WTC11 (cell line): ENCODE results near the gene ALS2CL. TPM values are rescaled to one million over a fixed set of nuclear protein-coding genes. Genes with fewer than 3 reads are reported as not detected.
A peak's percentile ranks its signal among the peaks of the same experiment; 100 is the strongest.

Source experiments
- ATAC-seq: fragments of 200-7000 bp; cut with Tn5 transposase; 2 replicates; pipeline ENCODE4 v1.10.0; 2021; ENCODE audit warnings: mild to moderate bottlenecking, moderate library complexity
- CTCF ChIA-PET: fragments of 300-600 bp; sonication (Branson Sonifier 250); formaldehyde crosslinking; loops from one replicate; lab custom pipeline; 2021; ENCODE audit warnings: antibody characterized with exemption; lab: Charles Lee
- POLR2A ChIA-PET: fragments of 350-600 bp; sonication (Branson Sonifier 250); formaldehyde crosslinking; loops from one replicate; lab custom pipeline; 2021; ENCODE audit warnings: antibody characterized with exemption; lab: Charles Lee
- DNase-seq: peaks from one replicate; pipeline ENCODE4 v3.0.0; 2021; ENCODE audit warnings: low spot score
- H3K27ac Mint-ChIP-seq: 2 replicates; pipeline ENCODE4 v1.8.0; 2021; ENCODE audit warnings: mixed read lengths
- H3K27me3 Mint-ChIP-seq: 2 replicates; pipeline ENCODE4 v1.8.0; 2021; ENCODE audit warnings: low read depth, mild to moderate bottlenecking, moderate library complexity, mixed read lengths
- H3K36me3 Mint-ChIP-seq: 2 replicates; pipeline ENCODE4 v1.8.0; 2021; ENCODE audit warnings: mixed read lengths
- H3K4me1 Mint-ChIP-seq: 2 replicates; pipeline ENCODE4 v1.8.0; 2022; ENCODE audit warnings: mixed read lengths
- H3K4me3 Mint-ChIP-seq: 2 replicates; pipeline ENCODE4 v1.8.0; 2021; ENCODE audit warnings: mild to moderate bottlenecking, moderate library complexity, mixed read lengths
- H3K9me3 Mint-ChIP-seq: 2 replicates; pipeline ENCODE4 v1.8.0; 2021; ENCODE audit warnings: mixed read lengths
- AR ChIP-seq: fragments of 250-450 bp; sonication (Bioruptor Pico); IDR thresholded peaks from 2 replicates; pipeline ENCODE4 v1.9.0; 2021; ENCODE audit warnings: mild to moderate bottlenecking
- ARID4B ChIP-seq: sonication (generic); formaldehyde crosslinking; IDR thresholded peaks from 2 replicates; pipeline ENCODE4 v1.8.0; 2023; ENCODE audit warnings: missing genetic modification reagents, mild to moderate bottlenecking, borderline replicate concordance
- ATF3 ChIP-seq: sonication (generic); formaldehyde crosslinking; conservative IDR thresholded peaks from 2 replicates; pipeline ENCODE4 v1.8.1; 2022; ENCODE audit warnings: mild to moderate bottlenecking, missing genetic modification reagents
- CDX4 ChIP-seq: fragments of 250-450 bp; sonication (Bioruptor Pico); IDR thresholded peaks from 2 replicates; pipeline ENCODE4 v1.9.0; 2021; ENCODE audit warnings: moderate library complexity, mild to moderate bottlenecking, inconsistent platforms, borderline replicate concordance
- CREB1 ChIP-seq: sonication (generic); formaldehyde crosslinking; IDR thresholded peaks from 2 replicates; pipeline ENCODE4 v1.8.0; 2023; ENCODE audit warnings: mild to moderate bottlenecking, missing genetic modification reagents
- E2F1 ChIP-seq: sonication (generic); formaldehyde crosslinking; IDR thresholded peaks from 2 replicates; pipeline ENCODE4 v1.8.0; 2022; ENCODE audit warnings: mild to moderate bottlenecking, missing genetic modification reagents
- E2F5 ChIP-seq: sonication (generic); formaldehyde crosslinking; IDR thresholded peaks from 2 replicates; pipeline ENCODE4 v1.8.1; 2022; ENCODE audit warnings: mild to moderate bottlenecking, moderate library complexity, missing genetic modification reagents
- ELF4 ChIP-seq: sonication (generic); formaldehyde crosslinking; IDR thresholded peaks from 2 replicates; pipeline ENCODE4 v1.8.1; 2022; ENCODE audit warnings: low read depth, mild to moderate bottlenecking, moderate library complexity, missing genetic modification reagents
- EMX1 ChIP-seq: fragments of 250-450 bp; sonication (Bioruptor Pico); IDR thresholded peaks from 2 replicates; pipeline ENCODE4 v1.8.0; 2021; ENCODE audit warnings: mild to moderate bottlenecking
- FOXP4 ChIP-seq: sonication (generic); formaldehyde crosslinking; IDR thresholded peaks from 2 replicates; pipeline ENCODE4 v1.8.0; 2022; ENCODE audit warnings: mild to moderate bottlenecking, missing genetic modification reagents
- HMGA2 ChIP-seq: fragments of 250-450 bp; sonication (Bioruptor Pico); IDR thresholded peaks from 2 replicates; pipeline ENCODE4 v1.4.0; 2021; ENCODE audit warnings: mild to moderate bottlenecking, moderate library complexity
- MAX ChIP-seq: sonication (generic); formaldehyde crosslinking; IDR thresholded peaks from 2 replicates; pipeline ENCODE4 v1.8.0; 2022; ENCODE audit warnings: mild to moderate bottlenecking, missing genetic modification reagents
- NR3C1 ChIP-seq: sonication (generic); formaldehyde crosslinking; conservative IDR thresholded peaks from 2 replicates; pipeline ENCODE4 v1.8.1; 2023; ENCODE audit warnings: low read depth, mild to moderate bottlenecking, missing genetic modification reagents
- RELA ChIP-seq: sonication (generic); formaldehyde crosslinking; IDR thresholded peaks from 2 replicates; pipeline ENCODE4 v1.8.1; 2022; ENCODE audit warnings: missing genetic modification reagents, mild to moderate bottlenecking, borderline replicate concordance
- SMAD3 ChIP-seq: sonication (generic); formaldehyde crosslinking; IDR thresholded peaks from 2 replicates; pipeline ENCODE4 v1.8.0; 2022; ENCODE audit warnings: missing genetic modification reagents, mild to moderate bottlenecking, borderline replicate concordance
- SOX15 ChIP-seq: fragments of 250-450 bp; sonication (Bioruptor Pico); IDR thresholded peaks from 2 replicates; pipeline ENCODE4 v1.9.0; 2021; ENCODE audit warnings: mild to moderate bottlenecking
- ZNF263 ChIP-seq: sonication (generic); formaldehyde crosslinking; IDR thresholded peaks from 2 replicates; pipeline ENCODE4 v1.8.1; 2022; ENCODE audit warnings: low read depth, mild to moderate bottlenecking, moderate library complexity, missing genetic modification reagents
- total RNA-seq: library from RNA; stranded (reverse); gene quantifications from 3 replicates; pipeline ENCODE4 v1.2.3, GENCODE V29; 2021
- TF ChIP-seq, protein P1 (sequence below): fragments of 250-450 bp; sonication (Bioruptor Pico); IDR thresholded peaks from 2 replicates; pipeline ENCODE4 v1.9.0; 2021; ENCODE audit warnings: mild to moderate bottlenecking

ALS2CL gene
- total RNA-seq, 1 experiment from 2014 or later: 12.6 TPM

- ChIA-PET CTCF (interaction anchor here (0.6 to 4.8 kb wide), 27 partner anchors 9 to 251 kb away, joined by 3 to 70 read pairs (median 7); partner anchors contain the start of genes ALS2CL, PRSS50 and RTP3), POLR2A (interaction anchor here (2.1 to 2.3 kb wide), 2 partner anchors 43 to 53 kb away, joined by 8 to 22 read pairs; no protein-coding TSS in a partner anchor)
Measured at GRCh38 chr3:46628901-46629369, 64.5 kb downstream of the ALS2CL start.

DNA sequence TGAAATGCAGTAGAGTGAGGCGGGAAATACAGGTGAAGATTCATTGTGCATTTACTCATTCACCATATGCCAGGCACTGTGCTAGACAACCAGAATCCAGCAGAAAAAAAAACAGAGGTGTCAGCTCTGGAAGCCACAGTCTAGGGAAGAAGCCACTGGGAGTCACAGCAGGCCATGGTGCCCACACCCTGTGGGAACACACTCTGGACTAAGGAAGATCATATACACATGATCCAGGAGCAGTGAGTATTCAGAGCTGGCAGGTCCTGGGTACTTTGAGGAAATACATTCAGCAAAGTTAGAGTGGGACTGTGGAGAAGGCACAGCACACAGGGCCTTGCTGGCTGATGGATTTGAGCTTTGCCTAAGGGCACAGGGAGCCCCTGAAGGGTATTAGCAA, 66.4 kb downstream of the ALS2CL start:
- DNase-seq (no peak), ATAC-seq (no peak)
- H3K4me3 Mint-ChIP-seq: no peak overlapping the region
- H3K36me3 Mint-ChIP-seq: no peaks in the 10 kb centered on the region
- no peaks in the 10 kb centered on the region; the same call in 1 of the 2 replicates for H3K27me3 Mint-ChIP-seq
- CTCF ChIA-PET: interaction anchor here (0.9 to 1.3 kb wide), 3 partner anchors 37 to 165 kb away, joined by 3 to 4 read pairs (median 3); no protein-coding TSS in a partner anchor
- peaks cover 43% of the 10 kb centered on the region for H3K4me1 Mint-ChIP-seq
- no peak overlapping the region for H3K27ac Mint-ChIP-seq
- H3K9me3 Mint-ChIP-seq: no peaks in the 10 kb centered on the region
- POLR2A ChIA-PET: interaction anchor here (0.9 kb wide), 1 partner anchor 51 kb away, joined by 9 read pairs; no protein-coding TSS in a partner anchor
- TF ChIP-seq E2F5 (CRISPR knock-in tag): no peak
- no peak for TF ChIP-seq SMAD3 (CRISPR knock-in tag)
- TF ChIP-seq FOXP4 (CRISPR knock-in tag): no peak
- no peak for TF ChIP-seq CDX4 (CRISPR knock-in tag)
- no peak for TF ChIP-seq EMX1 (CRISPR knock-in tag)
- TF ChIP-seq SOX15 (CRISPR knock-in tag): no peak
- no peak for TF ChIP-seq ARID4B (CRISPR knock-in tag)
- TF ChIP-seq MAX (CRISPR knock-in tag): no peak
- TF ChIP-seq RELA (CRISPR knock-in tag): no peak
- TF ChIP-seq AR (CRISPR knock-in tag): no peak
- no peak for TF ChIP-seq CREB1 (CRISPR knock-in tag)

More at GRCh38 chr3:46628901-46629369, 64.5 kb downstream of the ALS2CL start:
- no peaks in the 10 kb centered on the region for H3K36me3 Mint-ChIP-seq
- H3K9me3 Mint-ChIP-seq: no peaks in the 10 kb centered on the region
- H3K4me1 Mint-ChIP-seq: peaks cover 46% of the 10 kb centered on the region
- ATAC-seq (no peak), DNase-seq (no peak)
- TF ChIP-seq, protein P1, sequence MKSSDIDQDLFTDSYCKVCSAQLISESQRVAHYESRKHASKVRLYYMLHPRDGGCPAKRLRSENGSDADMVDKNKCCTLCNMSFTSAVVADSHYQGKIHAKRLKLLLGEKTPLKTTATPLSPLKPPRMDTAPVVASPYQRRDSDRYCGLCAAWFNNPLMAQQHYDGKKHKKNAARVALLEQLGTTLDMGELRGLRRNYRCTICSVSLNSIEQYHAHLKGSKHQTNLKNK: no peak
- no peak for TF ChIP-seq ZNF263 (CRISPR knock-in tag)
- no peak for TF ChIP-seq CDX4 (CRISPR knock-in tag)
- TF ChIP-seq SOX15 (CRISPR knock-in tag): no peak
- no peak for TF ChIP-seq HMGA2 (CRISPR knock-in tag)
- no peak for TF ChIP-seq ELF4 (CRISPR knock-in tag)
- TF ChIP-seq E2F1 (CRISPR knock-in tag): no peak
- no peak for TF ChIP-seq NR3C1 (CRISPR knock-in tag)
- no peak for TF ChIP-seq ATF3 (CRISPR knock-in tag)
- peak overlapping the region; percentile 27 for H3K4me3 Mint-ChIP-seq
- H3K27me3 Mint-ChIP-seq: no peaks in the 10 kb centered on the region; the same call in 1 of the 2 replicates
- peak overlapping the region; percentile 72 for H3K27ac Mint-ChIP-seq
